Suppressor macrophage treated with lipopolysaccharide for 1 hour (primary cell): ENCODE measurements around the gene MAP10.
A peak's percentile ranks its signal among the peaks of the same experiment; 100 is the strongest.
"Not testable (repeated sequence)": the region's sequence is repeated elsewhere in the genome, so short reads cannot be mapped to it uniquely, and the experiment has no call there.

ENCODE experiments used
- DNase-seq, 3 donors: peaks; one replicate each; pipeline ENCODE4 v3.0.0-alpha.2; 2020 to 2022

The MAP10 gene, protein sequence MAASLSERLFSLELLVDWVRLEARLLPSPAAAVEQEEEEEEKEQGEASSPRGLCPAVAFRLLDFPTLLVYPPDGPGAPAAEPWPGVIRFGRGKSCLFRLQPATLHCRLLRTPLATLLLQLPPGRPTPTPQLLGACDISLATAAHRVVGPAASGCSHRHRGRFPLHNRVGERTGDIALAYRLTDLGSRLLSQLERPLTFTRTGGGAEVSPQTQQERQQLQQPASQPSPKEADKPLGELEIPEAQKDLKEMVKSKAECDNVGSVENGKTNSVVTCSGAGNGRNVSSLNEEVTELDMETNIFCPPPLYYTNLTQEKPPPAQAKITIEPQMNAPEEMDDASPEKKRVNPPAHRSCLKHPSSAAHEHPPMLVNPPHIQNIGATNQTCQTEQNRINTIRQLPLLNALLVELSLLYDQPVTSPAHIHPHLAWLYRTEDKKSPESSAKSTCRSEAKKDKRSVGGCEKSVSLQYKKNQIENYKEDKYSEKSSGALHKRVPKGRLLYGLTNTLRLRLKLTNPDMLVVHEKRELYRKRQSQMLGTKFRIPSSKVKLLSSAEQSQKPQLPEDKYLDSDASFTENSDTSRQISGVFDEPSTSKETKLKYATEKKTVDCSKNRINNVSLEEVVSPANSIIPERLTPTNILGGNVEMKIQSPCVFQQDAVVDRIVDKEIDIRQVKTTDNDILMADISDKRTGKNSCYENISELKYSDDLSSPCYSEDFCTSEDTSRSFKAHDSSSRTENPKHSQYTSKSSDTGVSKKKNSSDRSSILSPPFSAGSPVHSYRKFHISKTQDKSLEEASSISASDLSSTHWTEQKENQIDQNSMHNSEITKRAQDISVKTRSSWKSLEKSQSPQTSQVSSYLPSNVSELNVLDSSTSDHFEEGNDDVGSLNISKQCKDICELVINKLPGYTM

DNA sequence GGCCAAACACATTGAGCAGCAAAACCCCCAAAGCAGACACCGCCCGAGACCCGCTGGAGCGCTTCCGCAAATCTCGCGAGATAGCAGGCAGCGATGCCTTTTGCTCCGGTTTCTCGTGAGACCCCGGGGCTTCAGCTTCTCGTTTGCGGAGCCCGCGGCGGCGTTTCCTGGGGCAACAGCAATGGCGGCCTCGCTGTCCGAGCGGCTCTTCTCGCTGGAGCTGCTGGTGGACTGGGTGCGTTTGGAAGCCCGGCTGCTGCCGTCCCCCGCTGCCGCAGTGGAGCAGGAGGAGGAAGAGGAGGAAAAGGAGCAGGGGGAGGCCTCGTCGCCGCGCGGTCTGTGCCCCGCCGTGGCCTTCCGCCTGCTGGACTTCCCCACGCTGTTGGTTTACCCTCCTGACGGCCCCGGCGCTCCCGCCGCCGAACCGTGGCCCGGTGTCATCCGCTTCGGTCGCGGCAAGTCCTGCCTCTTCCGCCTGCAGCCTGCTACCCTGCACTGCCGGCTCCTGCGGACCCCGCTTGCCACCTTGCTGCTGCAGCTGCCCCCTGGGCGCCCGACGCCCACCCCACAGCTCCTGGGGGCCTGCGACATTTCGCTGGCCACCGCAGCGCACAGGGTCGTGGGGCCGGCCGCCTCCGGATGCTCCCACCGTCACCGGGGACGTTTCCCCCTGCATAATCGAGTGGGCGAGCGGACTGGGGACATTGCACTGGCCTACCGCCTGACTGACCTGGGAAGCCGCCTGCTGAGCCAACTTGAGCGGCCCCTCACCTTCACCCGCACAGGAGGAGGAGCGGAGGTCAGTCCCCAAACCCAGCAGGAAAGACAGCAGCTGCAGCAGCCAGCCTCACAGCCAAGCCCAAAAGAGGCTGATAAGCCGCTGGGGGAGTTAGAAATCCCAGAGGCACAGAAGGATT, at the start of gene MAP10:
Gene MAP10 (plus strand): TSS at position 148 of the 917 bp plus-strand sequence. CDS start 34 bp downstream, at position 182.
- DNase-seq = peak; percentile 82 to 88 (median 85)

DNA sequence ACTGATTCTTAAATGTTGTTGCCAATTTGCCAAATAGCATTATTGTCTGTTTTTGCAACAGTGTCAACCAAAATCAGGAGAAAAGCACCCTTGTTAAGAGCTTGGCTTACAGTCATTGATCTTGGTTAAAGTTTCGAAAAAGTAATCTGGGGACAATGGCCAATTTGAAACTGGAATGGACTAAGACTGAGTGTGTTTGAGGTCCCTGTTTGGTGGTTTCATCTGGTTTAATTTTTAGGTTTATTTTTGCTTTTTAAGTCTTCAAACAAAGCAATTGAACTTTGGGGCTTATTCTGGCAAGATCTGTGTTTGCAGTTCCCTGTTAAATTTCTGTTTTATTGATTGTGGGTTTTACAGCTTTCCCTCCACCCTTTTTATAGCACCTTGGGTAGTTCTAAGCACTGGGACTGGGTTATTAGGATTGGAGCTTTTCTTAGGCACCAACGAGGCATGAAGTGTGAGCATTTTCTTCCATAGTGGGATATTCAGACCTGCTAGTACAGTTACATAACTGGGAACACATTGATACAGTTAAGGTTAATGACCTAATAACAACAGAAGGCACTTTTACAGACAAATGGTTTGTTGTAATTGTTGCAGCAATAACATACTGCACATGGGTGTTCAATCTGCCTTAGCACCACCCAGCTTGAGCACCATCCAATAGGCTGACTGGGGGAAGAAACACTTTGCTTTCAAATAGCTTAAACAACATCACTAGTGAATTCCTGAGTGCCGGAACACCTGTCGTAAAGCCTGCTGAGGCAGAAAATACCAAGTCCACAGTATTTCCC, 40.6 kb upstream of the MAP10 start:
- DNase-seq = no peak

DNA sequence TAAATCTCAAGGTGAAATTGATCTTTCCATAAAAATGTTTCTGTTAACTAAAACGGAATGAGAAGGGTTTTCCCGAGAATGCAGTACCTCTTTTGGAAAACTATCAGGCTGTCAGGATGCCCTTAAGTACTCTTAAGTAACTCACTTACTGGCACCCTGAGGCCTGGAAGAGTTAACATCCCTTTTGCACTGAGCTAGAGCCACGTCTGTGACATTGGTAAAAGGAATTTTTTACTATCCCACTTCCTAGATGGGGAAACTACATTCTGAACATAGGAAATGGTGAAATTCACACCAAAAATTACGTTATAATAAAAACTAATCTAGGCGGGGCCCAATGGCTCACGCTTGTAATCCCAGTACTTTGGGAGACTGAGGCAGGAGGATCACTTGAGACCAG, 39.7 kb upstream of the MAP10 start:
- peak; percentile 20 to 58 (median 55) for DNase-seq

DNA sequence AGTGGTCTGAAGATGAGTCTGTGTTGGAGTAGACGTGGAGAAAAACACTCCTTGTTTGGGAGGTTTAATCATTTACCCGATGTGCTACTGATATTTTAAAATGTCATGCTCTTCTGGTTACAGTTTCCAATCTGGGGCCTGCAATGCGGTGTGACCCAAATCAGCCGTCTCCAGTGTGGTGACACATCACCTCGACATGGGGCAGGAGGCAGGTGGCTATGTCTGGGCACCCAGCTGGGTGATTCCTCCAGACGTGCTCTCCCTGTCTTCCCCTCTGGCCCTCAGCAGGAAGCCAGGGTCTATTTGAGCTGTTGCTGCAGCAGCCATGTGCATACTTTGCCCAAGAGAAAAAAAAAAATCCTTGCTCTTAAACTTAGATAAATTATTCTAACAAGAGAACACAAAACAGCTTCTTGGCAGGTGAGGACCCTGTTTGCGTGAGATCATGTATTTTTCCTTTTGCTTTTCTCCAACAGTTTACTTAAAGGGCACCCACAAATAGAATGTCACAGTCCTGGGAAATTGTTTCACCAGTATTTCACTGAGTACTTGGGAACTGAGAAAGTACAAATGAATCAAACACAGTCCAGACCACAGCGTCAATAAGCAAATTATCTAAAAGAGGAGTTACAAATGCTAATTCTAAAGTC, 38.9 kb upstream of the MAP10 start:
- no peak for DNase-seq

DNA sequence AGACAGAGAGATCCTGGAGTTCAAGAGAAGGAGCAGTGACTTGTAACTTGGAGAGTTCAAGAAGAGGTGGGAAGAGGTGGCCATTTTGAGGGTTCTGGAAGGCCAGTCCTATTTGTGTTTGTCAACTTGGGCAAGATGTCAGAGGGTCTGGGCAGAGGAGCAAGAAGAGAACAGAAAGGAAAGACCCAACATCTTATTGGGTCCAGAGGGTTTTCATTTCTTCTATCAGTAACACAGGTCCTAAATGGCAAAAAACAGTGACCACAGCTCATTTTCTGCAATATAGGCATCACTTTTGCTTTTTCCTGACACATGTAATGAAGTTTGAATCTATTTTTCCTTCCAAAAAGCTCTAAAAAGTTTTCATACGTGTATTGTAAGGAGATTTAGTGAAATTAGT, 38.3 kb upstream of the MAP10 start:
- no peak for DNase-seq

DNA sequence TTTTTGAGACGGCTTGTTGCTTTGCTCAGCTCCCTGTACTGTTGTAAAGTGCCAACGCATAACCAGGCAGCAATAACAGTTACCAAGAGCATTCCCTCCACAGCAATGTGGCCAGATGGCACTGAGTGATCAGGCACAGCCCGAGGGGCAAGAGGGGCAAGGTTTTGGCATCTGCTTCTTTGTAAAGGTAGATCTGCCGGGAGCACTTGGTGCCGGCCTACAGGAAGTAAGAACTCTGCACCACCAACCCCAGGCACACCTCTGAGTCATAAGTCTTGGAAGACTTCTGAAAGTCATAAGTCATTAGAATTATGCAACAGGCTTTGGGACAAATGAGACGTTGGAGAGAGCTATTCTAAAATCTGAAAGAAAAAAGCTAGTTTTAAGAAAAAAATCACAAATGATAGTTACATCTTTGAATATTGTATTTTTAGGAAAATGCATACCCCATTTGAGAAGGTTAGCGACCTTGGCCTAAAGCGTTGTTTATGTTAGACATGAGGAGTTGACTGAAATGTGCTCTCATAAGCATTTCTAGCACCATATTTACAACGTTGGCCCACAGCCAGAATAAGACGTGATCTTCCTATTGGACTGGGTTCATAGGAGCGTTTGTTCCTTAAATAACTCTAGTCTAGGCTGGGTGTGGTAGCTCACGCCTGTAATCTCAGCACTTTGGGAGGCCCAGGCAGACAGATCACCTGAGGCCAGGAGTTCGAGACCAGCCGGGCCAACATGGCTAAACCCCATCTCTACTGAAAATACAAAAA, 37.7 kb upstream of the MAP10 start:
- DNase-seq = peak; percentile 80 to 91 (median 90)

DNA sequence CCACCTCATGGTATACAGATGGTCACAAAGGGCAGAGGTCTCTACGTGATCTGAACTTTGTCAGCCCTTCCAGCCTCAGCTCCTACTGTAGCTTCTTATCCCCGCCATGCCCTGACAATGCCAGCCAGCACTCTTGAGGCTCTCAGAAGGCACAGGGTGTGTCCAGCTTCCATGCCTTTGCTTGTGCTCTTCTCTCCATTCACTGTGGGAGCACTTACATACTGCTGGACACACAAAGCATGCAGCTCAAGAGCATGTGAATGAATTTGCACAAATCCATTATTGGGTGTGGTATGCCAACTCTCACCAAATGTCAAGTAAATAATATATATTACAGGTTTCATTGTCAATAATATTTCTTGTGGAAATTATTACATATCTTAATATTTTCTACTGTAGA, 36.4 kb upstream of the MAP10 start:
- DNase-seq = no peak

DNA sequence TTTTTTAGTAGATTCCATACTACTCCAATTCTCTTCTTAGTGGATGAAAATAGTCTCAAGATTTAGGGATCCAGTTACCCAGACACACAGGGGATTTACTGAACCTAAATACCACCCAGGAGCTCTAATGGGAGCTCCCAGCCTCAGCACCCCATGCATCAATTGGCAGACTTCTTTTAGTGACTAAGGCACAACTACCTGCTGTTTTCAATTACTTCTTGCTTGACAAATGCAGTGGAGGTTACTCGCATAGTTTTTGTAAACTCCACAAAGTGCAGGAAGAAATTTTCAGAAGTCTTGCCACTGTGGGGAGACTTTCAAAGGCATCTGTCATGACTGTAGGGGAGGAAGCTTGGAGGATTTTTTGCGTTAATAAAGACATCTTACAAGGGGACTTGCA, 35.5 kb upstream of the MAP10 start:
- no peak for DNase-seq

DNA sequence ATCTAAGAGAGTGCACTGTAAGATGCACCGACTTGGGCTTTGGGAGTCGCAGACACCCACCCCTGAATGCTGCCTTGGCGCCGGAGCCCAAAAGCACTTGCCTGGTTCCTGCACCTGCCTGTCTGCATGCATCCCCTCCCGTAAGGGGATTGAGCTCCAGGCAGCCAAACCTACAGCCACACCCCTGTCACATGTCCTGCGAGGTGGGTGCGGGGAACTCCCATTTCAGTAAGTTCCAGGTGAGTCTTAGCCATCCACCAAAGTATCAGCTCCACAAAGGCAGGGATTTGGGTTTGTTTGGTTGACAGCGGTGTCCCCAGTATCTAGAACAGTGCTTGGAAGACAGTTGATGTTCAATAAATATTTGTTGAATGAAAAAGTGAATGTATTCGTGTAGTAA, 31.5 kb upstream of the MAP10 start:
- no peak for DNase-seq

DNA sequence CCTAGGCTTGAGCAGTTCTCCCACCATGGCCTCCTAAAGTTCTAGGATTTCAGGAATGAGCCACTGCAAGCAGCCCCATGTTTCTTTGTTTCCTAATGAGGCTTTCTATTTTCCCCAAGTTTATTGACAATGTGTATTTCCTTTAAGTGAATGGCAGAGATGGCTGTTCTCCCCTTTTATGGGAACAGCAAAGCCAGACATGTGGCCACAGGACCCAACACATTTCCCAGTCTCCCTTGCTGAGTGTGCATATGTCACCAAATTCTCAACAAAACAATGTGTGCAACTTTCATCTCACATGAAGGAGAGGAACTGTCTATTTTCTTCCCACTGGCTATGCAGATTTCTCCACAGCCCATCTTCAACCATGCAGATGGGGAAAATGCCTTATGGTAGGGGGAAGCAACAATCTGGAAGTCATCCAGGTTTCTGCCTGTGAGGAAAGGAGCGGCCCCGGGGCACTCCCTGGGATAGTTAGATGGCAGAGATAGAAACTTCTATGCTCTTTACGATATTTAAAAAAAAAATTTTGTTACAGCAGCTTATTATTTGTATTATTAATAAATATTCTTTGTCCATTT, 28.6 kb upstream of the MAP10 start:
- no peak for DNase-seq

DNA sequence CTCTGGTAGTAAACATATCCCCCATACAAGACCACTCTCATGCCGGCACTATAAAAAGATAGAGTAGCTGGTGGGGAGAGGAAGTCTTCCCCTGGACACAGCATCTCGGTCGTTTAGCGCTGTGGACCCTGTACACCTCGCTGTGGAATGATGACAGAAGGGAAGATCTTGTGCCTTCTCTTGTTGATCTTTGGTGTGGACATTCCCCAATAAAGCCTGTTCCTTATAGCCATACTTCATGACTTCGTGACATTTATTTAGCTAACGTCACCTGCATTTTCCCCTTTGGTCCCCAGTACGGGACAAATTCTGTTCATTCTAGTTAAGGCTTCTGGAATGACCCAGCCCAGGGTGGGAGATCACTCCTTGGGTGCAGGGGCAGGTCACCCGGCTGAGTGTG, 24.9 kb upstream of the MAP10 start:
- no peak for DNase-seq

DNA sequence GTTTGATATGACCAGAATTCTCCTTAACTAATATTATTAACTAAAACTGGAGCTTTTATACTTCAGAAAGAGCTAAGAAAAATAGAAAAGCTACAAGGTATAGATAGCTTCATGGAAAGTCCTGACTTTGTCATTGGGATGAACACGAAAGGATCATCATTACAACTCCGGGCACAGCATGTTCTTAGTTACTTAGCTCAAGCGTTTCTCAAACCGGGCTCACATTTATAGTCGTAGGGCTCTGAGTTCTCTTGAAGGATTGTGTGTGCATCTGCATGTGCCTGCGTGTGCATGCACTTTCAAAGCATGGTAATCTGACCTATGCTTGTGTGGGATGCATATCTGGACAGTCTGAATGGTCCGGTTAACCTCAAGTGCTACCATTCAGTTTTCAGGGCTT, 20.4 kb upstream of the MAP10 start:
- no peak for DNase-seq

DNA sequence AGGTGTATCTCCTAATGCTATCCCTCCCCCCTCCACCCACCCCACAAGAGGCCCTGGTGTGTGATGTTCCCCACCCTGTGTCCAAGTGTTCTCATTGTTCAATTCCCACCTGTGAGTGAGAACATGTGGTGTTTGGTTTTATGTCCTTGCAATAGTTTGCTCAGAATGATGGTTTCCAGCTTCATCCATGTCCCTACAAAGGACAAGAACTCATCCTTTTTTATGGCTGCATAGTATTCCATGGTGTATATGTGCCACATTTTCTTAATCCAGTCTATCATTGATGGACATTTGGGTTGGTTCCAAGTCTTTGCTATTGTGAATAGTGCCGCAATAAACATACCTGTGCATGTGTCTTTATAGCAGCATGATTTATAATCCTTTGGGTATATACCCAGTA, 19.6 kb upstream of the MAP10 start:
- not testable (repeated sequence) for DNase-seq

DNA sequence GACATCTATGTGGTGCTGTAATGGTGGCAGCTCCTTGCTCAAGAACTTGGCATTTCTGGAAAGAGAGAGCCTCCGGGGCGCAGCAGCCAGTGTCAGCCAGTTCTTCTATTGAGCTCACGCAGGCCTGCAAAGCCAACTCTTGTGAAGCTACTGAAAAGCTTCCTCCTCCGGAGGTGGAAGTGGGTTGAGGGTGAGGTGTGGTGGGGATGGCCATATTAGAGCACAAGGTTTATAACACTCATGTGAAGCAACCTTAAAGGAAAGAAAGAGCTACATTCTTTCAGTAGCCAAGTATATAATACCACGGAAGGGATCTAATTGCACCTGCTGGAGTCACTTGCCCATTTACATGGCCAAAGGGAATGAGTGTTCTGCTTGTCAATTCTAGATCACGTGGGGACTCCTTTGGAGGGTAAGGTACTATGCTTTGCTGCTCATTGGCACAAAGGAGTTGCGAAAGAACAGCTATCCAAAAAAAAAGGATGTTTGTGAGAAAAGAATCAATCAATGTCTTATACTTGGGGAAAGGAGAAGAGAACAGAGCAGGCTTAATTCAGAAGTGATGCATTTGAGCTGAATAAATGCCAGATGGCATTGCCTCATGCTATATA, 18.3 kb upstream of the MAP10 start:
- DNase-seq = no peak

DNA sequence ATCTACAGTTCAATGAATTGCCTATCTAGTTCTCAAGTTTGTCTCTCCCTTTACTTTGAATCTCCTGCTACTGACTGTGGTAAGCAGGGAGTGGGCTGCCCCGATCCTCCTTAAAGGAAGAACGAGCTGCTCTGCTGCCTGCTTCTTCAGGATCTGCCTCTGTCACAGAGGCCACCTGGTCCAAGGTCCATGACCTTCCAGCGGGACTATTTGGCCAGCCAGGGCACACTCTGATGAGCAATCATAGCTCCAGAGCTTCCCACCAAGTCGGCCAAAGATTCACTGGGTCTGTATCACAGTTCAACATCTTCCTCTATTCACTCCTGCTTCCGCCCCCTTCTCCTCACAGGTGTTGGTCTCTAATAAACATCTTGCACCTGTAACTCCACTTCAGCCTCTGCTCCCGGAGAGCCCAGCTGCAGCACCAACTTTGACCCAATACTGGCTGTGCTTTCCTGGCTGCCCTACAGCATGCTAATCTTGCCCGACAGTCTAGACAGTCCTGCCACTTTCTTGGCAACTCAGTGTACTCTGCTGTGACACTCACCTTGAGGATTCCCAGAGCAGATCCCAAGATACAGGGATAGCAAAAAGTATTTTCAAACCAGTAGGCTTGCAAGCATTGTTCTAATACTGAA, 16.9 kb upstream of the MAP10 start:
- DNase-seq = no peak

DNA sequence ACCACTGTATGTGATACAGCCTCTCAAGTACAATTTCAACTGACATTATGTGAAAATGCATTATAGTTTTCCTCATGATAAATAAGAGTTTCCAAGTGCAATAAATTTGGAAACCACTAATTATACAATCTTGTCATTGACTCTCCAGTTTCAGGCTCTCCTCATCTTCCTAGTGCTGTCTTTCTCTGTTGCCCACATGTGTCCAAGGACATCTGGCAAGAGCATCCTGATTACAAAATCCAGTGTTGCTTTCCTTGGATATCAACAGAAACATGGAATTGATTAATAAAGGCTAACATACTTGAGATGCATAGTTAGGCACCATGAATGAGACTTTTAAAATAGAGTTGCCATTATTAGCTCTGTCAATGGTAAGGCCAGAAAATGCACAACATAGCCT, 15.6 kb upstream of the MAP10 start:
- no peak for DNase-seq

DNA sequence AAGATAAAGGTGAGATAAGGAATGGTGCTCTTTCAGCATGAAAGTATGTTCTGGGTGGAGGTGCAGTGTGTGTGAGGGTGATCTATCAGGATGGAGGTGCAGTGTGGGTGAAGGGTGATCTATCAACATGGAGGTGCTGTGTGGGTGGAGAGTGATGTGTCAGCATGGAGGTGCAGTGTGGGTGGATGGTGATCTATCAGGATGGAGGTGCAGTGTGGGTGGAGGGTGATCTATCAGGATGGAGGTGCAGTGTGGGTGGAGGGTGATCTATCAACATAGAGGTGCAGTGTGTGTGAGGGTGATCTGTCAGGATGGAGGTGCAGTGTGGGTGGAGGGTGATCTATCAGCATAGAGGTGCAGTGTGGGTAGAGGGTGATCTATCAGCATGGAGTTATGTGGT, 12.3 kb upstream of the MAP10 start:
- no peak for DNase-seq

DNA sequence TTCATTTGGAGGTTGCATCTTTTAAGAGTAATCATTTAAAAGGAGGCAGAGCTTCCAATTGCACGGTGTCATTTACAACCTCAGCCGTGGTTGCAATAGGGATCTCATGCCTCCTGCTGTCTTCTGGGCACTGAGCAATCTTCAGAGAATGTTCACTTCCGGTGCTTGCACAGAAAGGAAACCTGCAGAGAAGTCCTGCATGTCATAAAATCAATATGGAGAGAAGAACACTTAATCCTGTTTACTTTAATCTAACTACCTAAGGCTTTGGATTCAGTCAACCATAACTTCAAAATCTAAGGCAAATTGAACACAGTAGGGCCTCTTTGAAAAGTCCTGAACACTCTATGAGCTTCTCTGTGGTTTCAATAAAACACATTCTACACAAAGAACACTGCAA, 11.3 kb upstream of the MAP10 start:
- DNase-seq = peak in 1 of 3 donors; percentile 29

DNA sequence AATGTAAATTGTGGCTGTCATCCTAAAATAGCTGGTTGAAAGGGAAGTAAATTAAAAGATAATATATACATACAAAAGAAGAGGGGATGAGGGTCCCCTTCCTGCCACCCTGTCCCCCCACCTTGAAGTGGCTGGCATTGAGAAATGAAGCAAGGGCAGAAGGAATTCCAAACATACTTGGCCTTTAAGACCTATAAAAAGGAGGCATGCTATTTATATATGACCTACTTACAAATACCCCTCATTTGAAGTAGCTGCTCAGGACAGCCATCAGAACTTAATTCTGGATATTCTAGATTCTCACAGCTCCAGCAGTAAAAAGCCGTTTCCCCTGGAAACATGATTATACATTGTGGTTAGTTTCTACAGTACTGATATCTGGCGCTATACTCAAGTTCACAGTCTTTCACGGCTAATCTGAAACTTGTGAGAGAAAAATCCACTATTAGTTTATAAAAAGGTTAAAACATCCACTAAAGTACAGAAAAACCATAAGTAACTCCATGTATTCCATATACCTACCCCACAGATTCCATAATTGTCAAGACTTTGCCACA, 9.6 kb upstream of the MAP10 start:
- no peak for DNase-seq
